ENCODE measurements around the gene KCNT1. TPM values are rescaled to one million over a fixed set of nuclear protein-coding genes. Genes with fewer than 3 reads are reported as not detected.

KCNT1 gene
- total and polyA plus RNA-seq, 10 of the 15 experiments (the other 5 are each of a cell fraction or from before 2014, with no cell fraction given), result not detected

- Histone ChIP-seq H2AFZ (ENCODE audit: control insufficient read depth, low read depth, low read length) (no peak overlapping the region), H3K79me2 (ENCODE audit: control insufficient read depth, insufficient read depth, low read length) (no peaks in the 10 kb centered on the region), H3K4me3 (no peak overlapping the region), H3K4me1 (ENCODE audit: control insufficient read depth, insufficient read depth, low read length) (no peaks in the 10 kb centered on the region), H3K36me3 (ENCODE audit: control insufficient read depth in 2 of 2, insufficient read depth in 2 of 2, low read length in 1 of 2) (no peaks in the 10 kb centered on the region), H3K4me2 (ENCODE audit: control insufficient read depth, insufficient read depth) (no peak overlapping the region), H3K9ac (ENCODE audit: control insufficient read depth, insufficient read depth, low read length) (no peak overlapping the region), H4K20me1 (ENCODE audit: control insufficient read depth, insufficient read depth) (no peaks in the 10 kb centered on the region), H3K27ac (ENCODE audit: control insufficient read depth, insufficient read depth) (no peak overlapping the region), H3K27me3 (replicated peaks in 1 of 2; ENCODE audit: control insufficient read depth in 2 of 2, insufficient read depth in 2 of 2, low read length in 1 of 2) (no peaks in the 10 kb centered on the region), H3K9me3 (replicated peaks; ENCODE audit: control insufficient read depth, insufficient read depth, low read length) (no peaks in the 10 kb centered on the region)
- RAD21 ChIA-PET (ENCODE audit: unreplicated experiment), result no interaction called here
- 72% methylated on average over 18 of the region's 18 CpGs for WGBS (ENCODE audit: insufficient coverage, insufficient replicate concordance, low lambda C conversion rate, missing lambda C conversion rate)
- BruUV-seq (replicated peaks), result no TSS peak
- ATAC-seq (no peak), FAIRE-seq (no peak), DNase-seq (ENCODE audit: low read depth, low spot score) (no peak)
- POLR2A ChIA-PET, result no interaction called here
- intact Hi-C loops (cut with micrococcal nuclease; ENCODE audit: unreplicated experiment), result no loop called here
- in situ Hi-C loops (cut with MboI), result no loop called here
- CTCF ChIA-PET, result interaction anchor here (0.5 kb wide), 1 partner anchor 132 kb away, joined by 3 read pairs; no protein-coding TSS in a partner anchor
- TF ChIP-seq RUNX3 (IDR thresholded peaks at IDR 0.05; ENCODE audit: low read length) (no peak), TCF12 (IDR thresholded peaks at IDR 0.05; ENCODE audit: low read depth, low read length) (no peak), SMC3 (IDR thresholded peaks at IDR 0.05; ENCODE audit: borderline replicate concordance, low read length) (no peak), EED (IDR thresholded peaks at IDR 0.05; ENCODE audit: low read depth) (no peak), ZNF274 (IDR thresholded peaks at IDR 0.05; ENCODE audit: insufficient read depth, insufficient read length) (no peak), NFIC (IDR thresholded peaks at IDR 0.05; ENCODE audit: low read depth, low read length) (no peak), SP1 (IDR thresholded peaks at IDR 0.05; ENCODE audit: low read depth, low read length) (no peak), MEF2A (IDR thresholded peaks at IDR 0.05; ENCODE audit: insufficient read depth, low read depth, low read length) (no peak), PAX8 (IDR thresholded peaks at IDR 0.05) (no peak), REST (IDR thresholded peaks at IDR 0.05; ENCODE audit: low read depth, low read length) (no peak), NRF1 (conservative IDR thresholded peaks at IDR 0.05; ENCODE audit: low read depth, low read length) (no peak), E2F8 (IDR thresholded peaks at IDR 0.05; ENCODE audit: low read depth, partially characterized antibody) (no peak), SREBF2 (IDR thresholded peaks at IDR 0.05; ENCODE audit: low read length) (no peak), CREM (IDR thresholded peaks at IDR 0.05; ENCODE audit: low read depth) (no peak)
- SMC1A ChIA-PET (ENCODE audit: uncharacterized antibody, unreplicated experiment), result no interaction called here
These were observed 20.4 kb downstream of the KCNT1 start for GRCh38 chr9:135722365-135722764.

Data from GM12878 (cell line).